ENCODE results near the gene SEC61B. TPM values are rescaled to one million over a fixed set of nuclear protein-coding genes. Genes with fewer than 3 reads are reported as not detected.

SEC61B gene
- total RNA-seq, 4 donors from 2014 or later: 41.0 to 99.0 (median 75.1) TPM

- Histone ChIP-seq H3K4me1 (peaks cover 0 to 16% (median 3%) of the 10 kb centered on the region in 4 donors), H3K27ac (no peak overlapping the region), H3K27me3 (no peaks in the 10 kb centered on the region), H3K9me3 (no peaks in the 10 kb centered on the region), H3K36me3 (no peaks in the 10 kb centered on the region), H3K4me3 (no peak overlapping the region)
- no peak for DNase-seq (ENCODE audit: low spot score in 2 of 2)
- TF ChIP-seq POLR2A (IDR thresholded peaks at IDR 0.05): no peak
- no peak for TF ChIP-seq EP300 (IDR thresholded peaks at IDR 0.05)
- TF ChIP-seq CTCF (IDR thresholded peaks at IDR 0.05): no peak
- WGBS, 2 donors: 64 to 67% methylated on average over 3 of the region's 3 CpGs
These were observed 48.4 kb downstream of the SEC61B start for GRCh38 chr9:99270491-99270890.

- no peak for DNase-seq (ENCODE audit: low spot score in 2 of 2)
- TF ChIP-seq EP300 (IDR thresholded peaks at IDR 0.05) (no peak), POLR2A (IDR thresholded peaks at IDR 0.05) (no peak), CTCF (IDR thresholded peaks at IDR 0.05) (no peak)
- no peak overlapping the region for H3K4me3 ChIP-seq
- H3K36me3 ChIP-seq: no peaks in the 10 kb centered on the region
- H3K9me3 ChIP-seq: no peaks in the 10 kb centered on the region
- H3K4me1 ChIP-seq: peaks cover 0 to 6% (median 0%) of the 10 kb centered on the region in 4 donors
- H3K27ac ChIP-seq: no peak overlapping the region
- H3K27me3 ChIP-seq: no peaks in the 10 kb centered on the region
These were observed 50.8 kb downstream of the SEC61B start for GRCh38 chr9:99272836-99273235.

GRCh38 chr9:99274016-99274415 lies 51.9 kb downstream of the SEC61B start:
- no peaks in the 10 kb centered on the region for H3K36me3 ChIP-seq
- DNase-seq (ENCODE audit: low spot score in 2 of 2): no peak
- H3K27me3 ChIP-seq: no peaks in the 10 kb centered on the region
- H3K4me3 ChIP-seq: no peak overlapping the region
- WGBS, 2 donors: 93% methylated on average over 5 of the region's 5 CpGs
- peaks cover 0 to 6% (median 0%) of the 10 kb centered on the region in 4 donors for H3K4me1 ChIP-seq
- no peaks in the 10 kb centered on the region for H3K9me3 ChIP-seq
- TF ChIP-seq POLR2A (IDR thresholded peaks at IDR 0.05): no peak
- no peak for TF ChIP-seq CTCF (IDR thresholded peaks at IDR 0.05)
- no peak for TF ChIP-seq EP300 (IDR thresholded peaks at IDR 0.05)
- no peak overlapping the region for H3K27ac ChIP-seq

- Histone ChIP-seq H3K27ac (no peak overlapping the region), H3K36me3 (no peaks in the 10 kb centered on the region), H3K9me3 (no peaks in the 10 kb centered on the region), H3K27me3 (no peaks in the 10 kb centered on the region), H3K4me1 (peaks cover 0 to 6% (median 0%) of the 10 kb centered on the region in 4 donors), H3K4me3 (no peak overlapping the region)
- WGBS, 2 donors: 36 to 48% methylated on average over 2 of the region's 2 CpGs
- TF ChIP-seq EP300 (IDR thresholded peaks at IDR 0.05): no peak
- no peak for TF ChIP-seq CTCF (IDR thresholded peaks at IDR 0.05)
- TF ChIP-seq POLR2A (IDR thresholded peaks at IDR 0.05): no peak
- DNase-seq (ENCODE audit: low spot score in 2 of 2): no peak
These were observed 52.4 kb downstream of the SEC61B start for GRCh38 chr9:99274495-99274894.

Small RNAs within 50 kb of the gene (small RNA-seq; reads per million reads assigned to genes)
- not detected for gene RN7SL794P

Other genes starting within 250 kb of the SEC61B start
- gene TGFBR1, start 117.2 kb upstream of the SEC61B start, total RNA-seq: 10 to 100 TPM; 24.0 to 37.4 (median 31.8) TPM
- gene ALG2, start 340 bp upstream of the SEC61B start, total RNA-seq: 10 to 100 TPM; 22.7 to 38.3 (median 29.3) TPM